Fibroblast of skin of abdomen (primary cell): ENCODE measurements around the gene APLF. TPM values are rescaled to one million over a fixed set of nuclear protein-coding genes. Genes with fewer than 3 reads are reported as not detected.

Source experiments
- DNase-seq: peaks from one replicate; pipeline ENCODE4 v3.0.0-alpha.2; 2013
- polyA plus RNA-seq, 2 experiments: library from polyadenylated mRNA; unstranded; fragments of 120-200 nt; gene quantifications; one replicate each; pipeline ENCODE4 v1.2.1, GENCODE V29; 2013; ENCODE audit not compliant: insufficient read length in 2 of 2

Gene APLF
- polyA plus RNA-seq (2013, experiment 1 of 2; ENCODE audit: insufficient read length) = 3.9 TPM
- polyA plus RNA-seq (2013, experiment 2 of 2; ENCODE audit: insufficient read length) = 4.3 TPM

GRCh38 chr2:68467077-68467960 is at the start of gene APLF, which contains the start of gene FBXO48:
TSS of gene APLF (plus strand) at chr2:68467585. CDS start at chr2:68467732, 147 bp downstream.
TSS of gene FBXO48 (minus strand) at chr2:68467294. CDS start at chr2:68465145, 2,149 bp downstream.
- peak; percentile 100 for DNase-seq

GRCh38 chr2:68417926-68418325 is 49.5 kb upstream of the APLF start:
- DNase-seq = no peak

- no peak for DNase-seq
These were observed 49.0 kb upstream of the APLF start for GRCh38 chr2:68418419-68418818.

- no peak for DNase-seq
These were observed 48.5 kb upstream of the APLF start for GRCh38 chr2:68418855-68419254.

GRCh38 chr2:68420254-68420910 is 47.0 kb upstream of the APLF start:
- DNase-seq = peak; percentile 60

GRCh38 chr2:68423966-68424650 is 43.3 kb upstream of the APLF start:
- DNase-seq = no peak

GRCh38 chr2:68425503-68425902 is 41.9 kb upstream of the APLF start:
- DNase-seq = no peak

GRCh38 chr2:68426446-68426845 is 40.9 kb upstream of the APLF start:
- no peak for DNase-seq

- no peak for DNase-seq
These were observed 40.4 kb upstream of the APLF start for GRCh38 chr2:68426848-68427579.

GRCh38 chr2:68428126-68428525 is 39.3 kb upstream of the APLF start:
- no peak for DNase-seq

- DNase-seq = no peak
These were observed 38.6 kb upstream of the APLF start for GRCh38 chr2:68428746-68429145.

GRCh38 chr2:68429311-68429826 is 38.0 kb upstream of the APLF start:
- DNase-seq = no peak

GRCh38 chr2:68431316-68431972 is 35.9 kb upstream of the APLF start:
- no peak for DNase-seq

- no peak for DNase-seq
These were observed 34.4 kb upstream of the APLF start for GRCh38 chr2:68432696-68433658.

GRCh38 chr2:68434981-68435380 is 32.4 kb upstream of the APLF start:
- no peak for DNase-seq

GRCh38 chr2:68435615-68436014 is 31.8 kb upstream of the APLF start:
- DNase-seq = no peak

GRCh38 chr2:68436270-68436669 is 31.1 kb upstream of the APLF start:
- no peak for DNase-seq

GRCh38 chr2:68438455-68439303 is 28.7 kb upstream of the APLF start:
- DNase-seq = no peak
